ENCODE results near the gene MBD5.

GRCh38 chr2:148244593-148245292 is 223.9 kb downstream of the MBD5 start:
- TF ChIP-seq, protein P1, sequence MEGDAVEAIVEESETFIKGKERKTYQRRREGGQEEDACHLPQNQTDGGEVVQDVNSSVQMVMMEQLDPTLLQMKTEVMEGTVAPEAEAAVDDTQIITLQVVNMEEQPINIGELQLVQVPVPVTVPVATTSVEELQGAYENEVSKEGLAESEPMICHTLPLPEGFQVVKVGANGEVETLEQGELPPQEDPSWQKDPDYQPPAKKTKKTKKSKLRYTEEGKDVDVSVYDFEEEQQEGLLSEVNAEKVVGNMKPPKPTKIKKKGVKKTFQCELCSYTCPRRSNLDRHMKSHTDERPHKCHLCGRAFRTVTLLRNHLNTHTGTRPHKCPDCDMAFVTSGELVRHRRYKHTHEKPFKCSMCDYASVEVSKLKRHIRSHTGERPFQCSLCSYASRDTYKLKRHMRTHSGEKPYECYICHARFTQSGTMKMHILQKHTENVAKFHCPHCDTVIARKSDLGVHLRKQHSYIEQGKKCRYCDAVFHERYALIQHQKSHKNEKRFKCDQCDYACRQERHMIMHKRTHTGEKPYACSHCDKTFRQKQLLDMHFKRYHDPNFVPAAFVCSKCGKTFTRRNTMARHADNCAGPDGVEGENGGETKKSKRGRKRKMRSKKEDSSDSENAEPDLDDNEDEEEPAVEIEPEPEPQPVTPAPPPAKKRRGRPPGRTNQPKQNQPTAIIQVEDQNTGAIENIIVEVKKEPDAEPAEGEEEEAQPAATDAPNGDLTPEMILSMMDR (IDR thresholded peaks at IDR 0.05; ENCODE audit: borderline replicate concordance, extremely low read depth, low read length, poor library complexity, severe bottlenecking) = no peak
- TF ChIP-seq EZH2 (IDR thresholded peaks at IDR 0.05; ENCODE audit: borderline replicate concordance, low read depth, low read length, severe bottlenecking) = no peak
